ENCODE results near the gene ACBD7.

GRCh38 chr10:15043674-15044073 lies 44.9 kb downstream of the ACBD7 start, which contains the start of gene OLAH:
- TF ChIP-seq POLR2A (IDR thresholded peaks at IDR 0.05; ENCODE audit: low read depth, low read length) (no peak), POLR2AphosphoS5 (IDR thresholded peaks at IDR 0.05; ENCODE audit: low read depth, low read length) (no peak), TAF1 (IDR thresholded peaks at IDR 0.05; ENCODE audit: borderline replicate concordance, low read depth, low read length) (no peak)
